HepG2 (cell line): ENCODE data around the gene AGAP4. TPM values are rescaled to one million over a fixed set of nuclear protein-coding genes. Genes with fewer than 3 reads are reported as not detected.
"Not testable (repeated sequence)": the region's sequence is repeated elsewhere in the genome, so short reads cannot be mapped to it uniquely, and the experiment has no call there.

Experiments used
- ATAC-seq: fragments of 200-7000 bp; cut with Tn5 transposase; 3 replicates; pipeline ENCODE4 v1.9.1; 2020; ENCODE audit warnings: mild to moderate bottlenecking, moderate library complexity
- BruUV-seq: library from RNA; stranded (reverse); fragments of 400-500 nt; replicated peaks from 2 replicates; lab custom pipeline; 2021; lab: Mats Ljungman, UMichigan
- CTCF ChIA-PET: fragments of 300-600 bp; formaldehyde crosslinking; extraction: SDS; loops from one replicate; lab custom pipeline; 2021; ENCODE audit warnings: low total read pairs, inconsistent platforms, low intra/inter-chr PET ratio; lab: Yijun Ruan, JAX
- POLR2A ChIA-PET: fragments of 350-600 bp; sonication (Branson Sonifier 250); formaldehyde crosslinking; loops from one replicate; lab custom pipeline; 2020; ENCODE audit warnings: antibody characterized with exemption, inconsistent platforms; lab: Yijun Ruan, JAX
- DNase-seq: peaks from one replicate; pipeline ENCODE4 v3.0.0-alpha.2; 2015; ENCODE audit warnings: low spot score
- FAIRE-seq: peaks from 3 replicates; lab custom pipeline; 2011; peaks lifted over from hg19 to GRCh38; lab: Jason Lieb, UNC
- H2AFZ ChIP-seq: one replicate; pipeline ENCODE4 v1.6.1; 2011; ENCODE audit warnings: low read length, inconsistent platforms
- H3K27ac ChIP-seq: fragments of 300-600 bp; 3 replicates; pipeline ENCODE4 v1.8.0; 2011; ENCODE audit warnings: mixed run types, mild to moderate bottlenecking, mixed read lengths, low read length, inconsistent platforms; ENCODE audit not compliant: insufficient read depth; ENCODE audit errors: extremely low read length
- H3K27me3 ChIP-seq, 2 experiments: fragments of 200-600 bp in 1 of 2; 2 replicates in 1 of 2; 3 replicates in 1 of 2; pipeline versions ENCODE4 v1.6.0 to v1.8.0; 2011; ENCODE audit warnings: low read length in 2 of 2, mild to moderate bottlenecking in 2 of 2, moderate library complexity in 2 of 2, inconsistent platforms in 1 of 2; ENCODE audit not compliant: insufficient read depth in 2 of 2, control insufficient read depth in 1 of 2
- H3K36me3 ChIP-seq, 2 experiments: fragments of 200-600 bp in 1 of 2; replicated peaks in 1 of 2; 2 replicates in 1 of 2; 3 replicates in 1 of 2; pipeline versions ENCODE4 v1.5.1 to v1.8.0; 2011; ENCODE audit warnings: low read length in 2 of 2, inconsistent platforms in 1 of 2; ENCODE audit not compliant: insufficient read depth in 2 of 2, control insufficient read depth in 1 of 2
- H3K4me1 ChIP-seq: 2 replicates; pipeline ENCODE4 v1.5.1; 2012; ENCODE audit warnings: low read length, inconsistent platforms; ENCODE audit not compliant: insufficient read depth
- H3K4me2 ChIP-seq: 2 replicates; pipeline ENCODE4 v1.6.0; 2011; ENCODE audit warnings: low read depth, low read length, inconsistent platforms
- H3K4me3 ChIP-seq, 3 experiments: fragments of 200-600 bp in 1 of 3; sonication (generic), shearing (Covaris generic) in 1 of 3; replicated peaks in 1 of 3; 2 replicates each; pipeline ENCODE4 v1.5.1; 2011 to 2016; ENCODE audit warnings: low read length in 3 of 3, inconsistent platforms in 2 of 3, low read depth in 2 of 3, mild to moderate bottlenecking in 2 of 3, control low read depth in 1 of 3, mixed read lengths in 1 of 3; ENCODE audit not compliant: insufficient read depth in 1 of 3
- H3K79me2 ChIP-seq: one replicate; pipeline ENCODE4 v1.6.1; 2011; ENCODE audit warnings: low read length, inconsistent platforms; ENCODE audit not compliant: insufficient read depth
- H3K9ac ChIP-seq: 2 replicates; pipeline ENCODE4 v1.6.0; 2011; ENCODE audit warnings: mild to moderate bottlenecking, low read depth, low read length, inconsistent platforms; ENCODE audit not compliant: insufficient read depth
- H3K9me3 ChIP-seq: 2 replicates; pipeline ENCODE4 v1.5.1; 2012; ENCODE audit warnings: mild to moderate bottlenecking, low read length
- H4K20me1 ChIP-seq: 2 replicates; pipeline ENCODE4 v1.6.0; 2011; ENCODE audit warnings: inconsistent platforms, mild to moderate bottlenecking, low read length, moderate library complexity; ENCODE audit not compliant: insufficient read depth
- WGBS: methylation state at CpG from one replicate; pipeline ENCODE4 v1.1.6; 2017; ENCODE audit warnings: low lambda C conversion rate; 5-methylcytosine and 5-hydroxymethylcytosine counted together
- in situ Hi-C: cut with HindIII; loops from 2 replicates; pipeline ENCODE4 v1.10.0; 2017; ENCODE audit warnings: low pct_unique_long_range_greater_than_20kb; ENCODE audit not compliant: extremely low pct_ligation_motif_present
- intact Hi-C: fragments of 100-400 bp; cut with micrococcal nuclease; formaldehyde crosslinking; loops from one replicate; pipeline ENCODE4 v1.10.0; 2022; ENCODE audit not compliant: unreplicated experiment
- polyA plus RNA-seq, 8 experiments: library from polyadenylated mRNA; depleted of rRNA in 3 of 8; stranded (reverse) in 7 of 8; unstranded in 1 of 8; fragments of >200 nt; fragmentation: Illumina TruSeq in 4 of 8; extraction: Trizol in 4 of 8; gene quantifications; 2 replicates each; pipeline versions ENCODE4 v1.2.1 to v1.2.3, GENCODE V29; 2011 to 2016; ENCODE audit warnings: low read depth in 4 of 8, missing spikeins in 1 of 8, mixed read lengths in 1 of 8; ENCODE audit not compliant: insufficient read depth in 1 of 8
- total RNA-seq, 5 experiments: library from RNA; depleted of rRNA; stranded (reverse); fragments of >200 nt; fragmentation: Illumina TruSeq; extraction: Trizol; gene quantifications; 2 replicates each; pipeline ENCODE4 v1.2.3, GENCODE V29; 2016; ENCODE audit warnings: low read depth in 1 of 5

The AGAP4 gene
- total and polyA plus RNA-seq, 2 of the 13 experiments (the other 11 are each of a cell fraction or from before 2014, with no cell fraction given) = 11.0 to 38.3 TPM

GRCh38 chr10:45882880-45883279 lies 35.6 kb upstream of the AGAP4 start:
- in situ Hi-C loops, ATAC-seq, BruUV-seq, H3K9ac ChIP-seq, H4K20me1 ChIP-seq, H3K27me3 ChIP-seq, H3K79me2 ChIP-seq, H3K4me1 ChIP-seq, H3K4me3 ChIP-seq, DNase-seq, H3K4me2 ChIP-seq, H2AFZ ChIP-seq, H3K9me3 ChIP-seq, H3K27ac ChIP-seq, intact Hi-C loops, FAIRE-seq, POLR2A ChIA-PET, CTCF ChIA-PET, H3K36me3 ChIP-seq: not testable (repeated sequence)
- 93% methylated on average over 2 of the region's 2 CpGs for WGBS

DNA sequence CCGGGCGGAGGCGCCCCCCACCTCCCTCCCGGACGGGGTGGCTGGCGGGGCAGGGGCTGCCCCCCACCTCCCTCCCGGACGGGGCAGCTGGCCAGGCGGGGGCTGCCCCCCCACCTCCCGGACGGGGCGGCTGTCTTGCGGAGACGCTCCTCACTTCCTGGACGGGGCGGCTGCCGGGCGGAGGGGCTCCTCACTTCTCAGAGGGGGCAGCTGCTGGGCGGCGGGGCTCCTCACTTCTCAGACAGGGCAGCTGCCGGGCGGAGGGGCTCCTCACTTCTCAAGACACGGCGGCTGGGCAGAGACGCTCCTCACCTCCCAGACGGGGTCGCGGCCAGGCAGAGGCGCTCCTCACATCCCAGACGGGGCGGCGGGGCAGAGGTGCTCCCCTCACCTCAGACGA lies 18.1 kb upstream of the AGAP4 start:
- H3K27me3 ChIP-seq, CTCF ChIA-PET, H3K9ac ChIP-seq, H3K4me1 ChIP-seq, FAIRE-seq, H3K9me3 ChIP-seq, BruUV-seq, H3K4me3 ChIP-seq, POLR2A ChIA-PET, DNase-seq, H3K36me3 ChIP-seq, in situ Hi-C loops, H3K4me2 ChIP-seq, H3K27ac ChIP-seq, H3K79me2 ChIP-seq, H2AFZ ChIP-seq, ATAC-seq, intact Hi-C loops, H4K20me1 ChIP-seq: not testable (repeated sequence)
- 100% methylated on average over 5 of the region's 33 CpGs for WGBS

GRCh38 chr10:45864264-45864663 lies 17.0 kb upstream of the AGAP4 start:
- POLR2A ChIA-PET, FAIRE-seq, H3K9ac ChIP-seq, H3K27me3 ChIP-seq, H3K9me3 ChIP-seq, H4K20me1 ChIP-seq, H3K27ac ChIP-seq, H3K36me3 ChIP-seq, DNase-seq, H3K4me2 ChIP-seq, CTCF ChIA-PET, H3K4me1 ChIP-seq, in situ Hi-C loops, H2AFZ ChIP-seq, BruUV-seq, intact Hi-C loops, H3K79me2 ChIP-seq, H3K4me3 ChIP-seq, ATAC-seq: not testable (repeated sequence)
- WGBS = 87% methylated on average over 3 of the region's 3 CpGs
